Renal pelvis (tissue), 4 donors: ENCODE data around the gene POLD2. TPM values are rescaled to one million over a fixed set of nuclear protein-coding genes. Genes with fewer than 3 reads are reported as not detected.

Experiments used
- DNase-seq: peaks from one replicate; pipeline ENCODE4 v3.0.0-alpha.2; 2013
- polyA plus RNA-seq, 3 donors: library from polyadenylated mRNA; unstranded; fragments of 120-200 nt; gene quantifications; one replicate each; pipeline ENCODE4 v1.2.1, GENCODE V29; 2013; ENCODE audit not compliant: insufficient read length in 3 of 3

The POLD2 gene
- polyA plus RNA-seq, 3 donors = 117 to 138 (median 130) TPM

GRCh38 chr7:44068054-44068453 lies 55.3 kb downstream of the POLD2 start:
- no peak for DNase-seq

GRCh38 chr7:44067064-44067951 lies 56.0 kb downstream of the POLD2 start:
- DNase-seq = no peak

GRCh38 chr7:44066494-44067063 lies 56.8 kb downstream of the POLD2 start:
- no peak for DNase-seq

DNA sequence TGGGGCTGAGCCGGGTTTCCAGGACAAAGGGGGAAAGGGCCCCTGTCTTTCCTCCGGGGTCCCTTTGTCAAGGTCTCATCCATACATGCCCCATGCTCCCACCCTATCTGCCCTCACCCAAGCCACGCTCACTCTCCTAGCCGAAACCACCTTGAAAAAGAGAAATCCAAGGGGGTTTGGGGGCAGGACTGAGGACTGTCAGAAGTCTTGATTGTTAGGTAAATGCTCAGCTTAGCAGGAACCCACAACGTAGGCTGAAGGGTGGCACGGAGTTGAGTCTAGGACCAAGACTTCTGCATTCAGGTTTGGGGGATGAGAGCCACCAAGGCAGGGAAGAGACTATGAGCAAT lies 57.3 kb downstream of the POLD2 start:
- no peak for DNase-seq

GRCh38 chr7:44065431-44066110 lies 57.8 kb downstream of the POLD2 start, which contains the start of gene PGAM2:
PGAM2 (minus strand) TSS chr7:44065567; CDS start chr7:44065529, 38 bp downstream.
- DNase-seq = no peak

DNA sequence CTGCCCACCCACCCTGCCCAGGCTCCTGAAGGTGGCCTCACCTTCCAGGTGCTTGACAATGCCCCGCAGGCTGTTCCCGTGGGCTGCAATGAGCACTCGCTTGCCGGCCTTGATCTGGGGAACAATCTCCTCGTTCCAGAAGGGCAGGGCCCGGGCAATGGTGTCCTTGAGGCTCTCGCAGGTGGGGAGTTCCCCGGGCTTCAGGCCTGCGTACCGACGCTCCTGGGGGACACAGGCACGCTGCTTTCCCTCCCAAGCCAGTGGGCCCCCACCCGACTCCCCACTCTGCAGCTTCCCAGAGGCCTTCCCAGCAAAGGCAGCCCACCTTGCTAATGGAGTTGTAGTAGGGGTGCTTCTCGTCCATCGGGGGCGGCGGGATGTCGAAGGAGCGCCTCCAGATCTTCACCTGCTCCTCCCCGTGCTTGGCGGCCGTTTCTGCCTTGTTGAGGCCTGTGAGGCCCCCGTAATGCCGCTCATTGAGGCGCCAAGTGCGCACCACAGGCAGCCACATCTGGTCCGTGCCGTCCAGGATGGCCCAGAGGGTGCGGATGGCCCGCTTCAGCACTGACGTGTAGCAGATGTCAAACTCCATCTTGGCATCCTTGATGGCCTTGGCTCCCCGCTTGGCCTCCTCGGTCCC lies 58.4 kb downstream of the POLD2 start:
- no peak for DNase-seq

Other genes with a start within 250 kb of the POLD2 start
- gene URGCP, start 217.0 kb downstream of the POLD2 start, polyA plus RNA-seq = 10 to 100 TPM; 29.2 to 42.1 (median 36.3) TPM
- 10 to 100 TPM; 19.5 to 22.0 (median 21.9) TPM for gene UBE2D4, start 197.1 kb downstream of the POLD2 start, polyA plus RNA-seq
- 1 to 10 TPM in 2 of 3 donors, under 1 TPM in 1; 0.40 to 3.1 (median 1.8) TPM for gene SPDYE1, start 125.7 kb downstream of the POLD2 start, polyA plus RNA-seq
- 10 to 100 TPM; 69.6 to 75.9 (median 75.1) TPM for gene DBNL, start 78.8 kb downstream of the POLD2 start, polyA plus RNA-seq
- gene PGAM2, start 58.0 kb downstream of the POLD2 start, polyA plus RNA-seq = 1 to 10 TPM; 1.2 to 3.4 (median 2.2) TPM
- 10 to 100 TPM; 20.2 to 43.5 (median 42.4) TPM for gene POLM, start 41.0 kb downstream of the POLD2 start, polyA plus RNA-seq
- 10 to 100 TPM; 65.2 to 81.4 (median 69.2) TPM for gene AEBP1, start 19.2 kb downstream of the POLD2 start, polyA plus RNA-seq
- 1 to 10 TPM in 1 of 3 donors, under 1 TPM in 2; 0.64 to 1.1 (median 0.68) TPM for gene MYL7, start 17.8 kb upstream of the POLD2 start, polyA plus RNA-seq
- 1 to 10 TPM; 3.0 to 5.6 (median 4.7) TPM for gene GCK, start 65.9 kb upstream of the POLD2 start, polyA plus RNA-seq
- 10 to 100 TPM; 75.6 to 80.0 (median 77.7) TPM for gene YKT6, start 77.4 kb upstream of the POLD2 start, polyA plus RNA-seq
- gene CAMK2B, start 202.0 kb upstream of the POLD2 start, polyA plus RNA-seq = 1 to 10 TPM; 2.9 to 3.6 (median 3.3) TPM